AG04450 (cell line): Measurements from ENCODE around the gene MIB1. TPM values are rescaled to one million over a fixed set of nuclear protein-coding genes. Genes with fewer than 3 reads are reported as not detected.

ENCODE experiments used
- CTCF ChIA-PET: fragments of 300-600, 350-600 bp; formaldehyde crosslinking; extraction: SDS; loops from one replicate; lab custom pipeline; 2022; ENCODE audit warnings: antibody characterized with exemption, inconsistent platforms; lab: Charles Lee
- POLR2A ChIA-PET: fragments of 350-600 bp; formaldehyde crosslinking; extraction: SDS; loops from one replicate; lab custom pipeline; 2021; ENCODE audit warnings: antibody characterized with exemption, inconsistent platforms; lab: Yijun Ruan, JAX
- DNase-seq: peaks from one replicate; pipeline ENCODE4 v3.0.0-alpha.2; 2011; ENCODE audit warnings: low read depth, low spot score
- H3K27ac ChIP-seq: one replicate; pipeline ENCODE4 v1.5.1; 2012; ENCODE audit warnings: low read depth, low read length, control low read depth
- H3K27me3 ChIP-seq: one replicate; pipeline ENCODE4 v1.6.0; 2012; ENCODE audit warnings: low read length; ENCODE audit not compliant: control insufficient read depth, insufficient read depth
- H3K4me3 ChIP-seq: 2 replicates; pipeline ENCODE4 v1.5.1; 2011; ENCODE audit warnings: mild to moderate bottlenecking, low read depth, low read length, control low read depth
- H3K9me3 ChIP-seq: 2 replicates; pipeline ENCODE4 v1.5.1; 2012; ENCODE audit warnings: low read length; ENCODE audit not compliant: control insufficient read depth, insufficient read depth
- CTCF ChIP-seq: IDR thresholded peaks from 2 replicates; pipeline ENCODE4 v1.5.1; 2011; ENCODE audit warnings: low read depth, low read length, control low read depth, inconsistent platforms
- polyA plus RNA-seq: library from polyadenylated mRNA; depleted of rRNA; stranded (reverse); fragments of >200 nt; gene quantifications from 2 replicates; pipeline ENCODE4 v1.2.3, GENCODE V29; 2011

The MIB1 gene
- polyA plus RNA-seq, 1 experiment = 25.3 TPM

DNA sequence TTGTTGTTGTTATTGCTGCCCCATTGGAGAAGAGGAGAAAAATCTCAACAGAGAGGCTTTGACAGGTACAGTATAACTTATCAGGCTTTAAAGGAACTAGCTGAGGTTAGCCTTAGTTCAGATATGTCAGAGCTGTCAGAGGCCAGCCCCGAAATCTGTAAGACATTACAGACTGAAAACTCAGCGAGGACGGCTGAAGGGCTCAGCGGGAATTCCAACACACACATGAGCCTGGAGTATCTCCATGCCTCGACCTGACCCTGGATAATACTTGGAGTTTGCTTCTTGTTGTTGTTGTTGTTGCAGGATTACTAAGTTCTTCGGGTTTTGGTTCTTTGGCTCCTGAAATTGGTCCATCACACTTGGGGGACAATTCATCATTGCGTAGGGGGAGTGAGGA lies 166.9 kb downstream of the MIB1 start:
- no peaks in the 10 kb centered on the region for H3K9me3 ChIP-seq
- ChIA-PET POLR2A (no interaction called here), CTCF (no interaction called here)
- H3K27me3 ChIP-seq = peaks cover 23% of the 10 kb centered on the region
- no peak overlapping the region for H3K4me3 ChIP-seq
- DNase-seq = no peak
- TF ChIP-seq CTCF = no peak
- H3K27ac ChIP-seq = no peak overlapping the region

DNA sequence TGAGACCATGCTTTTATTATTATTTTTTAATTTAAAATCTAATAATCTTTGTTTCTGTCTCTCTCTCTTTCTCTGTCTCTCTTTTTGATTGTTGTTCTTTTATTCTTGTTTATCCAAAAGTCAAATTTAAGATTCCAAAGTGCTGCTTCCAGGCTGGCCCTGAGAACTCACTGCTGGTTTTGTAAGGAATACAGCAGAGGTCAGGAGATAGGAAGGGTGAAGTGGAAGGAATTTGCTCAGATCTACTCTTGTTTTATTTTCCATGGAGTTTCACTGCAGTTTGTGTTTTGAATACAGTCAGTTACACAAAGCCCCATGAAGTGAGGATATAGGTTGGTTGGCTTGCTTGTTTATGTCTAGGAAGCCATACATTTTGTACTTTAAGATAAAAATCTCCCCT lies 168.1 kb downstream of the MIB1 start:
- ChIA-PET CTCF (interaction anchor here (1.3 kb wide), 1 partner anchor 48 kb away, joined by 3 read pairs; no protein-coding TSS in a partner anchor), POLR2A (no interaction called here)
- Histone ChIP-seq H3K4me3 (no peak overlapping the region), H3K27ac (no peak overlapping the region), H3K9me3 (no peaks in the 10 kb centered on the region), H3K27me3 (peaks cover 22% of the 10 kb centered on the region)
- TF ChIP-seq CTCF = no peak
- DNase-seq = no peak

- no peak for TF ChIP-seq CTCF
- Histone ChIP-seq H3K4me3 (no peak overlapping the region), H3K27ac (no peak overlapping the region), H3K9me3 (no peaks in the 10 kb centered on the region), H3K27me3 (peaks cover 11% of the 10 kb centered on the region)
- DNase-seq = no peak
- ChIA-PET POLR2A (no interaction called here), CTCF (interaction anchor here (0.6 kb wide), 1 partner anchor 111 kb away, joined by 10 read pairs; no protein-coding TSS in a partner anchor)
These were observed 170.3 kb downstream of the MIB1 start for GRCh38 chr18:21910906-21911305.

- POLR2A ChIA-PET = no interaction called here
- DNase-seq = no peak
- Histone ChIP-seq H3K27me3 (peaks cover 11% of the 10 kb centered on the region), H3K27ac (no peak overlapping the region), H3K4me3 (no peak overlapping the region), H3K9me3 (no peaks in the 10 kb centered on the region)
- CTCF ChIA-PET = no interaction called here
- no peak for TF ChIP-seq CTCF
These were observed 171.0 kb downstream of the MIB1 start for GRCh38 chr18:21911551-21911950.

DNA sequence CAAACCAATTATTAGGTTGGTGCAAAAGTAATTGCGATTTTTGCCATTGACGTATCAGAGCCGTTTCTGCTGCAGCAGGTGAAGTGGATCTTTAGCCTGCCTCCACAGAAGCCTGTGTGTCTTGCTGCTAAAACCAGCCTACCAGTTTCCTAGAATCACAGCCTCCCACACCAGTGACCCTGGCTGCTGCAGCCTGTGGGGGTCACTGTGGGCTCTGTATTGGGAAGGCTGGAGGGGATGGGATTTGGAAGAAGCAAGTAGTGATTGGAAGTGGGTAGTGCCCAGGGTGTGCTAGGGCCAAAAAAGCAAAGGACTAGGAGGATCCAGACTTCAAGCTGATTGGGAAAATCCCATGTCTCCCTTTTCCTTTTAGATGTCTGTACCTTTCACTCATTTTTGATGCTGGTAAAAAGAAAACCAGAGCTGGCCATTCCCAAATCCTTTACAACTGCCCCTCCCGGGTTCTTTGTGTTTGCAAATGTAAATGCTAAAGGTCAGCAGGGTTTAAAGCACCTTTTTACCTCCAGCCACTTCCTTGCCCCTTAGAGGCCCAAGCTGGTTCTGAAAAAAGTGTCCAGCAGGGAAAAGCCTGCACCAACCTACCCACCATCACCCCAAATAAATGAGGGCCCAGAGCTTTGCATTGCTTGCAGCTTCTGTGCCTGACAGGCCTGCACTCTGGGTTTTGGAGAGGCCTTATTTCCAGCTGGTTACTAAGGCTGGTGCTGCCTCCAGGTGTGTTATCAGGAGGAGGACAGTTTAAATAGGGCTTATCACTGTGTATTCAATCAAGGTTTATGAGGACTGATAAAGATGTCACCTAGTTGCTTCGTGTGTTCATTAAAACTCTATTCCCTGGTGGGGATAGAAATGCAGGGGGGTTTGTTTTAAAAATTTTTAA lies 172.0 kb downstream of the MIB1 start:
- POLR2A ChIA-PET = no interaction called here
- DNase-seq = no peak
- Histone ChIP-seq H3K9me3 (no peaks in the 10 kb centered on the region), H3K27me3 (peaks cover 11% of the 10 kb centered on the region), H3K27ac (no peak overlapping the region), H3K4me3 (no peak overlapping the region)
- no peak for TF ChIP-seq CTCF
- CTCF ChIA-PET = interaction anchor here (0.8 kb wide), 1 partner anchor 38 kb away, joined by 3 read pairs; no protein-coding TSS in a partner anchor
